D721Med (cell line): ENCODE results near the gene AKAP10.

Experiments used
- DNase-seq: peaks from one replicate; pipeline ENCODE4 v3.0.0; 2011; ENCODE audit warnings: low spot score; ENCODE audit not compliant: insufficient read length
- FAIRE-seq: peaks from 2 replicates; lab custom pipeline; 2011; peaks lifted over from hg19 to GRCh38; lab: Jason Lieb, UNC
- TF ChIP-seq, protein P1 (sequence below): IDR thresholded peaks from 2 replicates; pipeline ENCODE4 v1.5.1; 2012; ENCODE audit warnings: mild to moderate bottlenecking, control low read depth; ENCODE audit not compliant: insufficient read depth; ENCODE audit errors: missing control alignments

AKAP10 gene

DNA sequence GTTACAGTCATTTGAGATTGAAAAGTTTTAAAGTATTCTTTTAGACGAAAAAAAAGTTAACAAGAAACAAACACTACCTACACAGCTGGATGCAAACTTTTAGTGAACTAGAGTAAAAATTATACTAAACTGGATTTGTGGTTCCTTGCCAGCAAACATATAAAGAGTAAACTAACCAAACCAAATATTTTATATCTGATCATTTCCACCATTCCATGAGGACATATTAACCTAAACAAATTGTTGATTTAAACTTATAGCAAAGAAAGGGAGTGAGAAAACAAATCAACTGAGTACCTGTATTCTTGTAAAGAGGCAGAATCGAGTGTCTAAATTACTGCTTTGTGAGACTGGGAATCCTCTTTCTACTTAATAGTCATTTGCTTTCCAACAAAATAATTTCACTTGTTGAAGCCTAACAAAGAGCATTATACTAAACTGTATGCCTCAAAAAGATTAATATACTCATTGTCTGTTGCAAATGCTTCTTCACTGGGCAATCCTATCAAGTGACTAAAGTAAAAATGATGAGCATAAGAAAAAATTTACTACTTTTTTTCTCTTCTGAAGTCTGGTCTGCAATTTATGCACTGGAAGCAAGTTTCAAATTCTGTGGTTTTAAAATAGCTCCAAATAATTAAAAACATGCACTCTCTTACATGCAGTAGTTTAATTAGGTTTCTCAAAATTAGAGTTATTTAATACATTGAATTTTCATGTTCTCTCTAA is 37.5 kb downstream of the AKAP10 start:
- FAIRE-seq, result no peak
- TF ChIP-seq, protein P1, sequence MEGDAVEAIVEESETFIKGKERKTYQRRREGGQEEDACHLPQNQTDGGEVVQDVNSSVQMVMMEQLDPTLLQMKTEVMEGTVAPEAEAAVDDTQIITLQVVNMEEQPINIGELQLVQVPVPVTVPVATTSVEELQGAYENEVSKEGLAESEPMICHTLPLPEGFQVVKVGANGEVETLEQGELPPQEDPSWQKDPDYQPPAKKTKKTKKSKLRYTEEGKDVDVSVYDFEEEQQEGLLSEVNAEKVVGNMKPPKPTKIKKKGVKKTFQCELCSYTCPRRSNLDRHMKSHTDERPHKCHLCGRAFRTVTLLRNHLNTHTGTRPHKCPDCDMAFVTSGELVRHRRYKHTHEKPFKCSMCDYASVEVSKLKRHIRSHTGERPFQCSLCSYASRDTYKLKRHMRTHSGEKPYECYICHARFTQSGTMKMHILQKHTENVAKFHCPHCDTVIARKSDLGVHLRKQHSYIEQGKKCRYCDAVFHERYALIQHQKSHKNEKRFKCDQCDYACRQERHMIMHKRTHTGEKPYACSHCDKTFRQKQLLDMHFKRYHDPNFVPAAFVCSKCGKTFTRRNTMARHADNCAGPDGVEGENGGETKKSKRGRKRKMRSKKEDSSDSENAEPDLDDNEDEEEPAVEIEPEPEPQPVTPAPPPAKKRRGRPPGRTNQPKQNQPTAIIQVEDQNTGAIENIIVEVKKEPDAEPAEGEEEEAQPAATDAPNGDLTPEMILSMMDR, result no peak
- no peak for DNase-seq

DNA sequence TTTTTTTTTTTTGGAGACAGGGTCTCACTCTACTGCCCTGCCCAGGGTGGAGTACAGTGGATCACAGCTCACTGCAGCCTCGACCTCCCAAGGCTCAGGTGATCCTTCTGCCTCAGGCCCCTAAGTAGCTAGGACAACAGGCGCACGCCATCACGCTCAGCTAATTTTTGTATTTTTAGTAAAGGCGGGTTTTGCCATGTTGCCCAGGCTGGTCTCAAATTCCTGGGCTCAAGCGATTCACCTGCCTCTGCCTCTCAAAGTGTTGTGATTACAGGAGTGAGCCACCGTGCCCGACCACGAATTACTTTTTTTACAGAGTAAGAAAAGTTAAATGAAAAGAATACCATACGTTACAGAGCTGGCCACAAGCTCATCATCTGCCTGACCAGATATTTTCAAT is 38.9 kb downstream of the AKAP10 start:
- FAIRE-seq (no peak), DNase-seq (no peak)
- TF ChIP-seq, protein P1, result no peak

- DNase-seq (no peak), FAIRE-seq (no peak)
- TF ChIP-seq, protein P1, result no peak
Observed at GRCh38 chr17:19937522-19937921, 40.1 kb downstream of the AKAP10 start.

- TF ChIP-seq, protein P1, result no peak
- FAIRE-seq (no peak), DNase-seq (no peak)
Observed at GRCh38 chr17:19935169-19935568, 42.5 kb downstream of the AKAP10 start.

- DNase-seq (no peak), FAIRE-seq (no peak)
- TF ChIP-seq, protein P1, result no peak
Observed at GRCh38 chr17:19933628-19934027, 44.0 kb downstream of the AKAP10 start.

GRCh38 chr17:19933221-19933620 is 44.4 kb downstream of the AKAP10 start:
- no peak for DNase-seq
- FAIRE-seq, result no peak
- TF ChIP-seq, protein P1, result no peak

GRCh38 chr17:19928299-19928698 is 49.3 kb downstream of the AKAP10 start:
- TF ChIP-seq, protein P1, result no peak
- FAIRE-seq (no peak), DNase-seq (no peak)
